ENCODE measurements around the gene RPS6KB2.
A peak's percentile ranks its signal among the peaks of the same experiment; 100 is the strongest.
"Not testable (repeated sequence)": the region's sequence is repeated elsewhere in the genome, so short reads cannot be mapped to it uniquely, and the experiment has no call there.

Gene RPS6KB2

DNA sequence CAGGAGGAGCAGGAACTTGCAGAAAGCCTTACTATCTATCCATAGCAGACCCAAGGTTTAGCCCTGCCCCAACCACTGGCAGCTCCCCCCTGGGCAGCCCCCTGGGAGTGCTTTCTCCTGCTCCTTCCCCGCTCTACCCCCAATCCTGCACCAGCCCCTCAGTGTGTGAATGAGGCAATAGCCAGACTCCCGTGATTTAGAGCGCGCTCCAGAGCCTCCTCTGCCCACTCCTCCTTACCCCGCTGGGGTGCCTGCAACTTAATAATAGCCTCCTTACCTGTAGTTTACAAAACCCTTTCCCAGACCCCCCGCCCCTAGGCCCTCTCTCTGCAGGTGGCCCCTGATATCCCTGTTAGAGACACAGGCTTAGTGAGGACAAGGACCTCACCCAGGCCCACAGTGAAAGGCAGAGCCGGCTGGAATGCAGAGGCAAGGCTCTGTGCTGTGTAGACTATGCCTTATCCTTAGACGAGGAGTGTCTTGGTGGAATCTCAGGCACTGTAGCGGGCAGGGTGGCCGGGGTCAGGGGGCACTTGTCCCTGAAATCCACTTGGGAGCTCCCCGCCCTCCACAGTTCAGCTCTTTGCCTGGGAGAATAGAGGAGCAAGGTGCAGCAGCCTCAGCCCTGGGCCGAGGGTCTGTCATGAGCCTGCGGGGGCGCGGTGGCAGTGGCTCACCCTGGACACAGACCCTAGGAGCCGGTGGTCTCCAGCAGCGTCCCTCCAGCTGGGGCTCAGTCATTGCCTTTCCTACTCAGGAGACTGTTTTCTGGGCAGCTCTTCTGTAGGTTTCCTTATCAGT, 17.1 kb upstream of the RPS6KB2 start:
- DNase-seq: no peak

DNA sequence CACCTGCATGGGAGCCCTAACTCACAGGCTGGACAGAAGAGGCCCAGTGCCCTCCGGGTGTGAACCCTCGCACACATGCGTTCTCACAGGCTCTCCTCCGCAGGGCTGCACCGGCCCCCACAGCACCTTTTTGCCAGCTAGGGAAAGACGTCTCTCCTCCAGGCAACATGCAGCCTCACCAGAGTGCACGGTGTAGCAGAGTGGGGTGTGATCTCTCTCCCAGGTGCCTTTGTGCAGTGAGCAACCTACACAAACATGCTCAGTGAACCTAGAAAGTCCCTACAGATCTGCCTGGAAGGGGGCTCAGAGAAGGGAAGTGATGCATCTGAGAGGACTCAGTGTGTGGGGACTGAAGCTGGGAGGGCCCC, 16.5 kb upstream of the RPS6KB2 start:
- no peak for DNase-seq

DNA sequence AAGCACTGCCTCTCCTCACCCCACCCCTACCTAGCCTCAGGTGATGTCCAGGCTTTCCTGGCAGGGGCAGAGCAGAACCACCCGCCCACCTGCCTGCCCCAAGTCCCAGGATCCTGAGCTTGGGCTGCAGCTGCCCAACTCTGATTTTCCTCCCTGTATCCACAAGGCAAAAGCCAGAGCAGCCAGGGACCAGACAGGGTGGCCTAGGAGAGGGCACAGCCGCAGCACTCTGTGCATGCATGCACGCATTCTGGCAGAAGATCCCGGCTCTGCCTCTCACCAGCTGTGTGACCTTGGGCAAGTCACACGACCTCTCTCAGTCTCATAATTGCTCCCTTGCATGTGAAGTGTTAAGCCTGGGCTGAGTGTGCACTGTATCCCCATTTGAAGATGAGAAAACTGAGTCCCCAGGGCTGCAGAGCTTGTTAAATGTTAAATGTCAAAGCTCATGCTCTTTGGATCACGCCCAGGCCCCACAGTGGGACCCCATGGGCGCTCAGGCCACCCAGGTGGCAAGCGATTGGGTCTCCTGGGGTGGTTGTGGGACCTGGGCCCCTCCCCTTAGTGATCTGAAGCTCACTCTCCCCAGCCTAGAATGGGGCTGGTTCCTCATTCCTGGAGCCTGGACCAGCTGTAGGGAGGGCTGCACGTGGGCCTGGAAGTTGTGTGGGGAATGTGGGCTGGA, 15.7 kb upstream of the RPS6KB2 start:
- no peak for DNase-seq

DNA sequence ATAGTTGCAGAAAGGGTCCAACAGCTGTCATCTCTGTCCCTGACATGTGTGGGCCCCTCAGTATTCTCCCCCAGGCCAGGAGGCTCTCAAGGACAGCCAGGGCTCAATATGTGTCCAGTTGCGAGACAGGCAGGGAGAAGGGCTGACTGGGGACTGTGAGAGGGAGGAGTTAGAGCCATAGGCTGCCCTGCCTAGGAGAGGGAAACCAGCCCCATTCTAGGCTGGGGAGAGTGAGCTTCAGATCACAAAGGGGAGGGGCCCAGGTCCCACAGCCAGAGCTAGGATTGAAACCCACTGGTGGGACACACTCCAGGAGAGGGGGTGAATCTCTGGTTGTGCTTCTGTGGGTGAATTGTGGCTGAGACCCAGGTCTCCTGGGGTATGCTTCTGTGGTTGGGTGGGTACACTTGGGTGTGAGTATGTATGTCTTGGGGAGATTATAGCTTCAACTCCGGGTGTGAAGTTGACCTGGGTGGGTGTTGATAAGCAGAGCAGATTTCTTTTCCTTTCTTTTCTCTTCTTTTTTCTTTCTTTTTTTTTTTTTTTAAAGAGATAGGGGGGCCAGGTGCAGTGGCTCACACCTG, 14.9 kb upstream of the RPS6KB2 start:
- no peak for DNase-seq

DNA sequence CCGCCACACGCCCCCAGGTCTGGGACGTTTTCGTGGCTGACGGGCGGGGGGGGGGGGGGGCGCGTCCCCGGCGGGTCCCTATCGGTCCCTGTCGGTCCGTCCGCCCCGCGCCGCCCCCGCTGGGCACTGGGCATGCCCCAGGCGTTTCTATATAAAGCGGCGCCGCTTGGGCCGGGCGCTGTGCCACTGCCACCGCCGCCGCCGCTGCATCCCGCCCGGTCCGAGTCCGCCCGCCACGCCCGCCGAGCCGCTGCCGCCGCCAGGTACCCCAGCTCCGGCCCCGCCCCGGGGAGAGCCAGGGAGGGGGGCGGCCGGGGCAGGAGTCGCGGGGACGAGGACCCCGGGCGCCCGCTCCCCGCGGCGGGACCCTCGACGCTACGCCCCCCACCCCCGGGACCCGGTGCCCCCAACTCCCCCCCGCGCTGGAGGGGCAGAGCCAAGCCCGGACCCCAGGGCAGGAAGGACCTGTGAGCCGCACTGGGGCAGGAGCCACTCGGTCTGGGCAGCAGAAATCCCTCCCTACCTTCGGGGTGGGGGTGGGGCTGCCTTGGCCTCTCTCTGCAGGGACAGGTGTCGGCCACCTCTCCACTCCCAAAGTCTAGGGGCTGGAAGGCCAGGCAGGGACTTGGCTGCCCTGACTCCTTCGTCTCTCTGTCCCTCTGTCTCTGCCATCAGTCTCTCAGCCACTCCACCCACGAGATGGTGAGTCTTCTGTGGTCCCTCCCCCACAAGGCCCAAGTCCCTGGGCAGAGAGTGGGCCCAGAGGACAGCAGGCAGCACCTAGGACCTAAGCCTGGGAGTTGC, 12.6 kb upstream of the RPS6KB2 start, which contains the start of gene CARNS1:
Gene CARNS1, plus strand, starts transcription at position 178 of the 804 bp plus-strand sequence. Its CDS starts 522 bp downstream, at position 700.
- DNase-seq: no peak

DNA sequence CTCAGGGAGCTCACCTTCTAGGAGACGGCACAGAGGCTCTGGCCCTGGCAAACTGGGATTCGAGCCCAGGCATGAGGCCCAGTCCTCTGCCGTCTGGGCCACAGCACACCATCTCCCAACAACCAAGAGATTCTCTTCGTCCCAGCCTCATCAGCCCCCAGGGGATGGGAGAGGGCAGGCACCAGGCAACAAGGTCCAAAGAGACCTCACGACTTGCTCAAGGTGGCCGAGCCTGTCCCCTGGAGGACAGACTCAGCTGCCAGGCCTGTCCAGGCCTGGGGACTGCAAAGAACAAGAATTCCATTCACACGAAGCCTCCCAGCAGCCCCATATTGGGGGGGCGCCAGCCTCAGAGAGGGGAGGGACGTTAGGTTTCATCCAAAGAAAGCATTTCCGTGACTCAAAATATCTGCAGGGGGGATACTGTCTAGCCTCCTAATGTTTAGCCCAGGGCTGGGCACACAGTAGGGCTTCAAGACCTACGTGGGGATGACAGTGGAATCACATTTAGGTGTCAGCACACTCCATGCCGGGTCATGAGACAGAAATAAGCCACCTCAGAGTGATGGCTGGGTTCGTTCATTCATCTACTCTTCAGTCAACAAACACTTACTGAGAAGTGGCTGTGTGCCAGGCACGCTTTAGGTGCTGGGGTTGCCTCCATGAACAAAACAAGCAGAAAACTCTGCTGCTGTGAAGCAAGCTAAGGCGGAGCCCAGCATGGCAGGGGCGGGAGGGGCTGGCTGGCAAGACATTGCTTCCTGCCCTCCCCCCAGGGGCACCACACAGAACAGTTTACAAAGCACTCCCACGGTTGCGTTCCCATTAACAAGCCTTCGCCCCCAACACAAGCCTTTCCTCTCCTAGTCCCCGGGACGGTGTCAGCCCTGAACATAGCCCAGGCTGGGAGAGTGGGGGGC, 11.6 kb upstream of the RPS6KB2 start:
- DNase-seq: no peak

DNA sequence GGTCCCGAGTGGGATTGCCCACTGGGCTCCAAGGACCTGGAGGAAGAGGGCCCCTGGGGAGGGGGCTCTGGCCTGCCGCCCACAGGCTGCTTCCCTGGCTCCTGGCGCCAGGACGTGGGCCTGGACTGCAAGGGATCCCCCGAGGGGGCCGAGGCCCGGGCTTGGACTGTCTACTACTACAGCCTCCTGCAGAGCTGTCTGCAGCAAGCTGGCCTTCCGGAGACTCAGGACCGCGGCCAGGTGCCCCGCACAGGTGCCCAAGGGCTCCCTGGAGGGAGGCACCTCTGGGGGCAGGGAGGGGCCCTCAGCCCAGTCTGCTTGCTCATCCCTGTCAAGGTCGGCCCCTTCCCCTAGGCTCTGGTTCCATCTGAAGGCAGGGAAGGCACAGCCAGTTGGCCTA, 10.9 kb upstream of the RPS6KB2 start:
- no peak for DNase-seq

DNA sequence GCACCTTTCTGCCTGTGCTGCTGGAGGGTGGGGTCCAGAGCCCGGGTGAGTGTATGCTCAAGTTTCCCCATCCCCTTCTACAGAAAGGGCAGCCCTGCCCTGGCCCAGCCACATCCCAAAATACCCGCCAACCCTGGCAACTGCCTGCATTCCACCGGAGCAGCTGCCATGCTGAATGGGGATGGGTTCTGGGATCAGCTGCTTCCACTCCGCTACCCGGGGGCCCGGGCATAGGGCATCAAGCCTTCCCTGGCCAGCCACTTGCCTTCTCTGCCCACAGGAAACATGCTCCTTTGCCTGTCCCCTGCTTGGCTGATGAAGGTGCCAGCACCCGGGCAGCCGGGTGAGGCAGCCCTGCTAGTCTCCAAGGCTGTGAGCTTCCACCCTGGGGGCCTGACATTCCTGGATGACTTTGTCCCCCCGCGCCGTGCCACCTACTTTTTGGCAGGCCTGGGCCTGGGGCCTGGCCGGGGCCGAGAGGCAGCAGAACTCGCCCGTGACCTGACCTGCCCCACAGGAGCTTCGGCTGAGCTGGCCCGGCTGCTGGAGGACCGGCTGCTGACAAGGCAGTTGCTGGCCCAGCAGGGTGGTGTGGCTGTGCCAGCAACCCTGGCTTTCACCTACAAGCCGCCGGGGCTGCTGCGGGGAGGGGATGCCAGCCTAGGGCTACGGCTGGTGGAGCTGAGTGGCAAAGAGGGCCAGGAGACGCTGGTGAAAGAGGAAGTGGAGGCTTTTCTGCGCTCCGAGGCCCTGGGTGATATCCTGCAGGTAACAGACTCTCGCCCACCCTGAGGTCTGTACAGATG, 9.6 kb upstream of the RPS6KB2 start:
- no peak for DNase-seq

DNA sequence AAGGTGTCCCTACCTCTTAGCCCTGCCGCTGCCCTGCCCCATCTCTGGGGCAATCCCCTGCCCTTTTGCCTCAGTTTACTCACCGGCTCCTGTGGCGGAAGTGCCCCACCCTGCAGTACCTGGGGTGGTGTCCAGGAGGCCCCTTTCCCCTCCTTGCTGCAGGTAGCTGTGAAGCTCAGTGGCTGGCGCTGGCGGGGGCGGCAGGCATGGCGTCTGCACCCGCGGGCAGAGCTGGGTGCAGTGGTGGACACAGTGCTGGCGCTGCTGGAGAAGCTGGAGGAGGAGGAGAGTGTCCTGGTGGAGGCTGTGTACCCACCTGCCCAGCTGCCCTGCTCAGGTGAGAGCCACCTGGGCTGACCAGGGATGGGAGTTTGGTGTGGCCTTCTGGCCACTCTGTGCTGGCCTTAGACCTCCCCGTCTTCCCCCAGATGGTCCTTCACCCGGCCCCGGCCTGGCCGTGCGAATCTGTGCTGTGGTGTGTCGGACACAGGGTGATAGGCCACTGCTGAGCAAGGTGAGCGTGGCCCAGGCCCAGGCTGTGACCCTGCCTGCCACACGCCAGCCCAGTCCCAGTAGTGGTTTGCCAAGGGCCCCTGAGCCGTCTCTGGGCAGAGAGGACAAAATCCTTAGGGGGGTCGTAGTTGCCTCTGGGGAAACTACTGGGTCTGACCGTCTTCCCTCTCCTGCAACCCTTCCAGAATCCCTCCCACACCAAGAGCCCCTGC, 8.8 kb upstream of the RPS6KB2 start:
- no peak for DNase-seq

DNA sequence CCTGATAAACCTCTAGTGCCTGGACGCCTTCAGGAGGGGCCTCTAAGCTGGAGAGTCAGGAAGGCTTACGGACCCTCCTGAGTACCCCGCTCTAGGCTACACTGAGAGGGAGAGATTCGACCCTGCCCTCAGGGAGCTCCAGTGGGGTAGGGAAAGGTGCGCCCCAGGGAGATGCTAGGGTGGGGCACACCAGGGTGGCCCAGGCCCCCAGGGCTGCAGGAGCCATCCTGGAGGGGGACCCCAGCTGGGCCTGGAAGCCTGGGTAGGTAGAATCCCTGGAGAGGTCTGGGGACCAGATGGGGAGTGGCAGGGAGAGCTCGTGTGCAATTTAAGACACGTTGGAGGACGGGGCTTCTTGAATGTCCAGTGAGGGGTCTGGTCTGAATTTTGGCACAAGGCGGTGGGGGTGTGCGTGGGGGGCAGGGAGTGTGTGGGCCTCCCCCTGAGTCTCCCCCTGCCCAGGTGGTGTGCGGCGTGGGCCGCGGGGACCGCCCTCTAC, 8.1 kb upstream of the RPS6KB2 start:
- no peak for DNase-seq

DNA sequence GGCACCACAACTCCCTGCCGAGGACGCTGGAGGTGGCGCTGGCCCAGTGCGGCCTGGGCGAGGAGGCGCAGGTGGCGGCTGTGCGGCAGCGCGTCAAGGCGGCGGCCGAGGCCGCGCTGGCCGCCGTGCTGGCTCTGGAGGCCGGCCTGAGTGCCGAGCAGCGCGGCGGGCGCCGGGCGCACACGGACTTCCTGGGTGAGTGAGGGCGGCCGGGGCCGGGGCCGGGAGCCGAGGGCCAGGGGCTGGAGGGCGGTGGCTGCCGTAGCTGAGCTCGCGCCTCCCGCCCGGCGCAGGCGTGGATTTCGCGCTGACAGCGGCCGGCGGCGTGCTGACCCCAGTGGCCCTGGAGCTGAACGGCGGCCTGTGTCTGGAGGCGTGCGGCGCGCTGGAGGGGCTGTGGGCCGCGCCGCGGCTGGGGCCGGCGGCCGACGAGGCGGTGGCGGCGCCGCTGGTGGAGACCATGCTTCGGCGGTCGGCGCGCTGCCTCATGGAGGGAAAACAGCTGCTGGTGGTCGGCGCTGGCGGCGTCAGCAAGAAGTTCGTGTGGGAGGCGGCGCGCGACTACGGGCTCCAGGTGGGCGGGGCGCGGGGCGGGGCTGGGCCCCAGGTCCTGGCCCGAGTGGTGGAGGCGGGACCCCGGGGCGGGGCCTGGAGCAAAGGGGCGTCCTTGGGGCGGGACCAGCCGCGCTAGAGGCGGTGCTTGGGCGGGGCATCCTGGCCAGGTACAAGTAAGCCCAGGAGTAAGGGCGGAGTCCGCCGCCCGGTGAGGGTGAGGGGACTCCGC, 7.5 kb upstream of the RPS6KB2 start:
- DNase-seq: peak; percentile 90

DNA sequence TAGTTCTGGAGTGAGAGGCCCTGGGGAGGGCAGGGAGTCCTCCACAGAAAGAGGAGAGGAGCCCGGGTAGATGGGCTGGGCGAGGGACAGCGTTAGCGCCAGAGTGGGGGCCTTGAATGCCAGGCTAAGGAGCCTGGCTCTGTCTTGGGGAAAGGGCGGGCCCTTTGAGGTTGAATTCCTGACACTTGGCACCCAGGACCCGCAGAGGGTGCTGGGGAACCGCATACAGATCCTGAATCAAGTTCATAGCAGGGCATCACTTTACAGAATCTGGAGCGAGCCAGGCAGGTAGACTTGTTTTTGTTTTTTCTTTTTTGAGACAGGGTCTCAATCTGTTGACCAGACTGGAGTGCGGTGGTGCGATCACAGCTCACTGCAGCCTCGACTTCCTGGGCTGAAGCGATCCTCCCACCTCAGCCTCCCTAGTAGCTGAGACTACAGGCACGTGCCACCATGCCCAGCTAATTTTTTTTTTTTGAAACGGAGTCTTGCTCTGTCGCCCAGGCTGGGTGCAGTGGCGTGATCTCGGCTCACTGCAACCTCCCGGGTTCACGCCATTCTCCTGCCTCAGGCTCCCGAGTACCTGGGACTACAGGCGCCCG, 6.8 kb upstream of the RPS6KB2 start:
- DNase-seq: no peak

DNA sequence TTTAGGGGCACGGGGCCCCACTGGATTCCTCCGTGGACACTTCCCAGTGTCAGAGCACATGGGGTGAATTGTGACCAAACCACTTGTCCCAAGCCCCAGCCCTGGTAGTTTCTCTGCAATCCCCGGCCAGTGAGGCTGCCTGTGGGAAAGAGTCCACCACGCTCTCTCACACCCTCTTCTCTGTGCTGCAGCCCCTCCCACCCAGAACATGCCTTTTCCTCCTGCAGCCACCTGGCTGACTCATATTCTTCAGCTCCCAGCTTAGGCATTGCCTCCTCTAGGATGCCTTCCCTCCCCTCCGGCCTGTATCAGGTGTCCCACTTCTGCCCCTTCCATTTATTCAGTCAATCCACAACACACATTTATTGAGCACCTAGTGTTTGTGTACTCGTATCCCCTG, 5.4 kb upstream of the RPS6KB2 start:
- DNase-seq: no peak

DNA sequence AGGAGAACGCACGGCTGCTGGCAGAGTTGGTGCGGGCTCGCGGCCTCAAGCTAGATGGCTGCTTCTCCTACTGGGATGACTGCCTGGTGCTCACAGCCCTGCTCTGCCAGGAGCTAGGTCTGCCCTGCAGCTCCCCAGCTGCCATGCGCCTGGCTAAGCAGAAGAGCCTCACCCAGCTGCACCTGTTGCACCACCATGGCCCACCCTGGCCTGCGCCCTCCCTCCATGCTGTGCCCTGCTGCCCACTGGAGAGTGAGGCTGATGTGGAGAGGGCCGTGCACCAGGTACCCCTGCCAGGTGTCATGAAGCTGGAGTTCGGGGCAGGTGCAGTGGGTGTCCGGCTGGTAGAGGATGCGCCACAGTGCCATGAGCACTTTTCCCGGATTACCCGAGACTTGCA, 4.8 kb upstream of the RPS6KB2 start:
- DNase-seq: no peak

DNA sequence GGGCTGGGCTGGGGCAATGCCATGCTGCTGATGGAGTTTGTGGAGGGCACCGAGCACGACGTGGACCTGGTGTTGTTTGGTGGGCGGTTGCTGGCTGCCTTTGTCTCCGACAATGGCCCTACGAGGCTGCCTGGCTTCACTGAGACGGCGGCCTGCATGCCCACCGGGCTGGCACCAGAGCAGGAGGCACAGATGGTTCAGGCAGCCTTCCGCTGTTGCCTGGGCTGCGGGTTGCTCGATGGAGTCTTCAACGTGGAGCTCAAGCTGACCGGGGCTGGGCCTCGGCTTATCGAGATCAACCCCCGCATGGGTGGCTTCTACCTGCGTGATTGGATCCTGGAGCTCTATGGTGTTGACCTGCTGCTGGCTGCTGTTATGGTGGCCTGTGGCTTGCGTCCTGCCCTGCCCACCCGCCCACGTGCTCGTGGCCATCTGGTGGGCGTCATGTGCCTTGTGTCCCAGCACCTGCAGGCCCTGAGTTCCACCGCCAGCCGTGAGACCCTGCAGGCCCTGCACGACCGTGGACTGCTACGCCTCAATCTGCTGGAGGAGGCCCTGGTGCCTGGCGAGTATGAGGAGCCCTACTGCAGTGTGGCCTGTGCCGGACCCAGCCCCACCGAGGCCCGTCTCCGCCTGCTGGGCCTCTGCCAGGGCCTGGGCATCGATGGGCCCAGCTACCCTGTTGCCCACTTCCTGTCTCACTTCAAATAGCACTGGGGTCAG, 4.2 kb upstream of the RPS6KB2 start:
- no peak for DNase-seq

DNA sequence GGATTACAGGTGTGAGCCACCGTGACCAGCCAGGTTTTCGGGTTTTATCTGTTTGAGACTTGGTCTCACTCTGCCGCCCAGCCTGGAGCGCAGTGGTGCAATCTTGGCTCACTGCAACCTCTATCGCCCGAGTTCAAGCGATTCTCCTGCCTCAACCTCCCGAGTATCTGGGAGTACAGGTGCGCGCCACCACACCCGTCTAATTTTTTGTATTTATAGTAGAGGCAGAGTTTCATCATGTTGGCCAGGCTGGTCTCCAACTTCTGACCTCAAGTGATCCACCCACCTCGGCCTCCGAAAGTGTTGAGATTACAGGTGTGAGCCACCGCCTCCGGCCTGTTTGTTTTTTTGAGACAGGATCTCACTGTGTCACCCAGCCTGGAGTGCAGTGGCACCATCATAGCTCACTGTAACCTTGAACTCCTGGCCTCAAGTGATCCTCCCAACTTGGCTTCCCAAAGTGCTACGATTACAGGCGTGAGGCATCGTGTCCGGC, 882 bp upstream of the RPS6KB2 start:
- not testable (repeated sequence) for DNase-seq

DNA sequence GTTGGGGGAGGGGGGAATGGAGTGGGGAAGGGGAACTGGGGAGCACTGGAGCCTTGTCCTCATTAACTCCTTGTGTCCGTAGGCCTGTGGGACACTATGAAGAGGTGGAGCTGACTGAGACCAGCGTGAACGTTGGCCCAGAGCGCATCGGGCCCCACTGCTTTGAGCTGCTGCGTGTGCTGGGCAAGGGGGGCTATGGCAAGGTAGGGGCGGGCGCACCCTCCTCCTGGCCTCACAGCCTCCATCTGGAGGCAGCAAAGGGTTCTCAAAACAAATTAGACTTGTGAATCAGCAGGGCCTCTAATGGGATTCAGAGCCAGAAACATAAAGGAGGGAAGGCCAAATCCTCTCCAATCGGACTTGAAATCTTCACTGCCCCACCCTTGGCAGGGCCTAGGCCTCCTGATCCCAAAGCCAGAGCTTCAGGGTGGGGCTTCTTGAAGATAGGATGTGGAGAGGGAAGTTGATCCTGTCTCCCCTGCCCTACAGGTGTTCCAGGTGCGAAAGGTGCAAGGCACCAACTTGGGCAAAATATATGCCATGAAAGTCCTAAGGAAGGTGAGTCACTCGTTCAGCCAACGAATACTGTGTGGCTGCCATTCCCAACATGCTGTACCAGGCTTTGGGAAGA, 859 bp downstream of the RPS6KB2 start:
- no peak for DNase-seq
